HG02798 (cell line): Measurements from ENCODE around the gene C10orf120.

Experiments used
- ATAC-seq: cut with Tn5 transposase; IDR thresholded peaks from one replicate; pipeline ENCODE4 v1.9.1; 2021; ENCODE audit warnings: mild to moderate bottlenecking; ENCODE audit not compliant: unreplicated experiment, poor library complexity

The C10orf120 gene

DNA sequence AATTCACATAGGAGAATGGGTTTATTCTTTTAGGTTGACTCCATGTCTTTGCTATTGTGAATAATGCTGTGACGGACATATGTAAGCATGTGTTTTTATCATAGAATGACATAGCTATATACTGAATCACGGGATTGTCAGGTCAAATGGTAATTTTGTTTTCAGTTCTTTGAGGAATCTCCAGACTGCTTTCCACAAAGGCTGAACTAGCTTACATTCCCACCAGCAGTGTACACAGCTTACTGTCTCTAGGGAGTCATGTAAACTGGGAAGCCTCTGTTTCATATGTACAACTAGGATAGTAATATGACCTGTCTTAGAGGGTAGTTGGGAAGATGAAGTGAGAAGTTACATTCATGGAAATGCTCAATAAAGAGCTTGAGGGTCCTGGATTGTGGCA lies 6.8 kb upstream of the C10orf120 start:
- no peak for ATAC-seq

- ATAC-seq: peak; percentile 77
These were observed 4.1 kb upstream of the C10orf120 start for GRCh38 chr10:122703483-122704448.

DNA sequence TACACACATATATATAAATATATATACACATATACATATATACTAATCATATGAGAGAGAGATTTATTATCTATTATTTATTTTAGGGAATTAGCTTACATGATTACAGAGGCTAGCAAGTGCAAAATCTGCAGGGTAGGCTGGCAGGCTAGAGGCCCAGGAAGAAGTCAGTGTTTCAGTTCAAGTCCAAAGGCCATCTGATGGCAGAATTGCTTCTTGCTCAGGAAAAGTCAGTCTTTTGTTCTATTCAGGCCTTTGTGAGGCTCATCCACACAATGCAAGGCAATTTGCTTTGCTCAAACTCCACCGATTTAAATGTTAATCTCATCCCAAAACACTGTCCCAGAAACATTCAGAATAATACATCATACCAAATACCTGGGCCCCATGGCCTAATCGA lies 2.6 kb upstream of the C10orf120 start:
- ATAC-seq: no peak

DNA sequence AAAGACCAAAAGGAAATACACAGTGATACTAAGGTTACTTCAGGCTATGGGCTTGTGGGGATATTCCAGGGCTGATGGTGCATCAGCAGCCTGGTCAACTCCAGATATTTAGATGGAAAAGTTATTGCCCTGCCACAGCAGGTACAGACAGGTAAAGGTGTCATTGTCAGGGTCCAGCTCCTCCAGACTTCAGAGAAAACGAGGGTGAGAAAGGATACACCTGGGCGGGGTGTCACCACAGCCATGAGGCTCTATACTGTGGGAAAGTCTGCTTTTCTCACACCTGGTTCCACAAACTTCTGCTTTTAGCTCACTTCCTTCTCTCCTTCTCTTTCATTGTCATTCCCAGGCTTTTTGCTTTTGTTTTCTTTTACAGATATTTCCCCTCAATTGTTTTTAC lies 2.0 kb upstream of the C10orf120 start:
- ATAC-seq: no peak

DNA sequence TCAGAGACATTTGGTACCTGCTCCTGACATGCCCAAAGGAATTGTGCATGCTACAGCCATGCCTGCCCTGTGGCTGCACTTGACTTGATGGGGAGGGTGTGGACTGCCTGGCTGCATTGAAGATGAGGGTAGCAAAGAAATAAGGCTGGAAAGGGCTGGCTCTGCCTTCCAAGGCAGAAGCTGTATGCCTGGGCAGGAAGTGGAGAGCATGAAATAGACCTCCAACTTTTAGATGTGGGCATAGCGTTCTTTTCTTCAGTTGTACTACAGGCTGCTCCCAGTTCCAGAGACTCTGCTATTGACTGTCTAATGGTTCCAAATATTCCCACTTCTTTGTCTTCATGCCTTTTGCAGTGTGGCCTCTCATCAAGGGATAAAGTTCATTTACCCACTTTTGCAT lies 3.0 kb downstream of the C10orf120 start:
- no peak for ATAC-seq

- no peak for ATAC-seq
These were observed 6.9 kb downstream of the C10orf120 start for GRCh38 chr10:122692744-122693143.

- no peak for ATAC-seq
These were observed 10.4 kb downstream of the C10orf120 start for GRCh38 chr10:122689146-122689820.

GRCh38 chr10:122688293-122688989 lies 11.2 kb downstream of the C10orf120 start:
- no peak for ATAC-seq

DNA sequence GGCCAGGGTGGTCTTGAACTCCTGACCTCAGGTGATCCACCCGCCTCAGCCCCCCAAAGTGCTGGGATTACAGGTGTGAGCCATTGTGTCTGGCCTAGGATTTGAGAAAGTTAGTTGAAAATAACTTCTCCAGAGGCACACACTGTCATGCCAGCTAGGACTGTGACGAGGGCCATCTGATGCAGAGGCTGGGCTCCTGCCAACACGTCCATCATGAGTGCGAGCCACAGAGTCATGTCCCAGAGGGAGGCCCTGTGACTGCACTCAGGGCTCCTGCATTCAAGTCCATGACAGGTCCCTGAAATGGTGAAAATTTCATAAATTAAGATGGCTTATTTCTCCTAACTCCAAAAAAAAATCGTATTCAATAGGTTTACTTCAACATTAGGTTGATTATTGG lies 17.1 kb downstream of the C10orf120 start:
- ATAC-seq: no peak

DNA sequence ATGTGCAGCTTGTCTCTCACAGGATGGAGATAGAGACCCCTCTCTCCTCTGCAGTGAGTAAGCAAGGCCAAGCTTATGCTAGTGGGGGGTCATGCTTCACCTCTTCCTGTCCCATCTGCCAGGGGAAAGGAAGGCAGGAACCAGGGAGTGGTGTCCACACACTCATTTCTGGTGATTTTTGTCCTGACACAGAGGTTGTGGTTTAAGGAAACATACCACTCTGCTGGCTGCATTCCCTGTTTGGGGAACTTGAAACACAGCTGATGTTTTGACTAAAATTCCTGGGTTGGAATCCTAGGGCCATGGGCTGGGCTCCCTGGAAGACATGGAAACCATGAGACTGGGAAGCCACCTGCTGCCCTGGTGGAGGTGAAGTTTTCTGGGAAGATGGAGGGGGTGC lies 21.4 kb downstream of the C10orf120 start:
- no peak for ATAC-seq

- ATAC-seq: no peak
These were observed 24.4 kb downstream of the C10orf120 start for GRCh38 chr10:122675278-122675677.

DNA sequence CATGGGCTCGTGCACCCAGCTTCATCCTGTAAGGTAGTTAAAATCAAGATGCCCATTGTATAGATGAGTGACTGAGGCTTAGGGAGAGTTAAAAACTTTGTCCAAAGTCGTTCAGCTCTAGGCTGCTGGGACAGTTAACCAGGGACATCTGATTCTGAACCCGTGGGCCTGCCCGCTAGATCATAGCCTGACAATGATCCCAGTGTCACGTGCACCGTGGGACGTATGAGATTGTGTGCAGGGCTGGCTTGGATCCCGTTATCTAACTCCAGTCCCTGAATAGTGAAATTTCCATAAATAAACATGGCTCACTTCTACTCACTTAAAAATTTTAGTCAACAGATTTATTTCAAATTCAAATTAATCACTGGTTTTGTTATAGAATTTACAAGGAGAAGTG lies 24.9 kb downstream of the C10orf120 start:
- no peak for ATAC-seq

GRCh38 chr10:122673731-122674130 lies 25.9 kb downstream of the C10orf120 start:
- ATAC-seq: no peak

DNA sequence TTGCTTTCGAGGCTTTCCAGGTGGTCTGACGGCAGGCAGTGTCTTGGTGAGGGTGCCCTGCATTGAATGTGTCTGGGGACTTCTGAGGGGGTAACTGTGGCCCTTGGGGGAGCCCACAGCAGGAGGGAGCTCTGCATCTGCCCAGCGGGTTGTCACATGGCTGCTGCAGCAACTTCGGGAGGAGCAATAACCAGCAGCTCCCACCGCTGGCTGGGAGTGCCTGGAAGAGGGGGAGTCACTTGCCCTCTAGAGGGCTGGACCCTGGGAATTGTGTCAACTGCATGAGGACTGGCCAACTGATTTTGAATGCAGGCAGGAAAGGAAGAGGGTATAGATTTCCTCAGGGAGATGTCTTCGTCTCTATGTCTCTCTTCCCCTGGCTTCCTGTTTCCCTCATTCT lies 26.4 kb downstream of the C10orf120 start:
- no peak for ATAC-seq

DNA sequence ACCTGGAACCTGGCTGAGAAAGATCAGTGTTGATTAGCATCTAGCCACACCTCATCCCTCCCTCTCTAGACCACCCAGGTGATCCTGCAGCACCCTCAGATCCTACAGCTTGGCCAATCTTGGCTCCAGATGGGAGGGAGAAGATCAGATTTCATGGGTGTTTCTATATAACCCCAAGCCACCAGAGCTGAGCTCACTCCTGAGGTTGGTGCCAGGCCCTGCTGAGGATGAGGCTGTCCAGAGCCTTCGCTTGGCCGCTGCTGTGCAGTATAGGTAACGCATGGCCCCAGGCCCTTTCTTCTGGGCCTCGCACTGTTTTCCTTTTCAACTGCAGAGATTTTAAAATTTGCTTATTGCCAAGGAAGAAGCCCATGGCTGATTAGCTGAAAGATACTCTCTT lies 27.0 kb downstream of the C10orf120 start:
- no peak for ATAC-seq

DNA sequence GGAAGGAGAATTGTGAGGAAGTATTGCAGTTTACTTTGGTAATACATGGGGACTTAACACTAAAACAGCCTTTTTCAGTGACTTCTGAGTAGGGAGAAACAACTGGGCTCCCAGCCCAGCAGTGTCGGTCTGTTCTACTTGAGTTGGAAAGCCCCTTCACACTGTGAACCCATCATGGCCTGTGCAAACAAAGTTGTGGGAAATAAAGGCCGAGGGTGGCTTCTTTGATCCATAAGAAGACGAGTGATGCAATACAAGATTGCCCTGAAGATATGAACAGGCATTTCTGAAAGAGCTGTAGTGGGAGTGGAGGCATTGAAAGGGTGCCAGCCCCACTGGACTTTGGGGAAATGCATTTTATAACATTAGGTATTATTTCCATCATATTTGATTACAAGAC lies 28.3 kb downstream of the C10orf120 start:
- ATAC-seq: no peak

DNA sequence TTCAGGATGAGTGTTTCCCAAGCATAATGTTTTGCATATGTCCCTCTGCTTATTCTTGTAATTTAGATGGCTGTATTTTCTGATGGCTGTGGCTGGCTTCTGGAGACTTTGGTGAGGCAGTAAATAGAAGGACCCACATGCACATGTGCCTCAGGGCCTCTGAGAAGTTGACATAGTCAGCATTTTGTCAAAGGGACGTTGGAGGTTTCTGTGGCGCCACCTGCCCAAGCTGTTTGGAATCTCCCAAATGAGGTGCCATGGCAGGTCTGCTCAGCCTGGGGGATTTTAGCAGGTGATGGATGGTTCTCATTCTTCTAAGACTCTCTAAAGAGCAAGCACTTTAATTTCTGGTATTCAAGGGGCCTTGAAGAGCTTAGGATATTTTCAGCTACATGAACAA lies 29.8 kb downstream of the C10orf120 start:
- ATAC-seq: no peak

- no peak for ATAC-seq
These were observed 30.6 kb downstream of the C10orf120 start for GRCh38 chr10:122669045-122669444.

- no peak for ATAC-seq
These were observed 33.7 kb downstream of the C10orf120 start for GRCh38 chr10:122665946-122666345.

- ATAC-seq: no peak
These were observed 34.3 kb downstream of the C10orf120 start for GRCh38 chr10:122665329-122665860.

- ATAC-seq: no peak
These were observed 35.1 kb downstream of the C10orf120 start for GRCh38 chr10:122664501-122664900.
